Body of pancreas (tissue), 4 donors: ENCODE data around the gene RTRAF. TPM values are rescaled to one million over a fixed set of nuclear protein-coding genes. Genes with fewer than 3 reads are reported as not detected.

ENCODE experiments used
- ATAC-seq: fragments of 150-250 bp; one replicate; pipeline ENCODE4 v1.9.1; 2016
- DNase-seq, 4 donors: peaks; one replicate each; pipeline ENCODE4 v3.0.0-alpha.2; 2019
- H3K27ac ChIP-seq, 4 donors: fragments of 200-600 bp; sonication (generic); 1 replicate in 3 of 4; 2 replicates in 1 of 4; pipeline versions ENCODE4 v1.5.1 to v1.6.1; 2016 to 2019; ENCODE audit warnings: mild to moderate bottlenecking in 1 of 4, mixed read lengths in 1 of 4, moderate library complexity in 1 of 4
- H3K27me3 ChIP-seq, 2 donors: fragments of 200-600 bp; sonication (generic); one replicate each; pipeline ENCODE4 v1.6.0; 2016; ENCODE audit warnings: mild to moderate bottlenecking in 1 of 2
- H3K36me3 ChIP-seq, 2 donors: fragments of 200-600 bp; sonication (generic); replicated peaks in 1 of 2; 2 replicates each; pipeline ENCODE4 v1.5.1; 2016; ENCODE audit warnings: low read depth in 2 of 2; ENCODE audit not compliant: insufficient read depth in 1 of 2
- H3K4me1 ChIP-seq: fragments of 200-600 bp; sonication (generic); one replicate; pipeline ENCODE4 v1.6.0; 2016
- H3K4me3 ChIP-seq, 2 donors: fragments of 200-600 bp; sonication (generic); 1 replicate in 1 of 2; 2 replicates in 1 of 2; pipeline ENCODE4 v1.5.1; 2016 to 2019
- H3K9me3 ChIP-seq, 3 donors: fragments of 200-600 bp; sonication (generic); 1 replicate in 2 of 3; 2 replicates in 1 of 3; pipeline ENCODE4 v1.5.1; 2016
- CTCF ChIP-seq, 7 experiments: fragments of 450-650 bp in 4 of 7; fragments of 200-600 bp in 3 of 7; sonication (generic) in 3 of 7; IDR thresholded peaks; one replicate each; pipeline ENCODE4 v1.5.1; 2016 to 2019; ENCODE audit warnings: antibody characterized with exemption in 7 of 7
- POLR2A ChIP-seq, 3 donors: fragments of 450-650 bp; IDR thresholded peaks; one replicate each; pipeline ENCODE4 v1.6.1; 2016; ENCODE audit warnings: antibody characterized with exemption in 3 of 3, mild to moderate bottlenecking in 2 of 3
- WGBS, 2 donors: methylation state at CpG; one replicate each; pipeline ENCODE4 v1.1.5; 2017; 5-methylcytosine and 5-hydroxymethylcytosine counted together
- intact Hi-C: fragments of 100-400 bp; cut with DNase I; formaldehyde crosslinking; loops from one replicate; pipeline ENCODE4 v1.15.1; 2023
- total RNA-seq, 2 donors: library from RNA; depleted of rRNA; stranded (reverse); fragments of >200 nt; gene quantifications; one replicate each; pipeline ENCODE4 v1.1.0, GENCODE V29; 2016

The RTRAF gene
- total RNA-seq = 10 to 100 TPM; 15.2 to 40.7 TPM

GRCh38 chr14:51989293-51990234 lies at the start of gene RTRAF:
Gene RTRAF (plus strand): TSS chr14:51989546. CDS start chr14:51989640, 94 bp downstream.
- peak; percentile 79 to 92 (median 91) for TF ChIP-seq POLR2A (IDR thresholded peaks at IDR 0.05)
- no peak for TF ChIP-seq CTCF (IDR thresholded peaks at IDR 0.05)
- Histone ChIP-seq H3K4me3 (peak within 1 kb of the TSS; percentile 57 to 84), H3K27ac (peak within 1 kb of the TSS; percentile 76 to 90 (median 85)), H3K27me3 (no peaks in the 10 kb centered on the region), H3K9me3 (no peaks in the 10 kb centered on the region), H3K36me3 (peaks cover 0 to 11% of the 10 kb centered on the region in 2 donors), H3K4me1 (peaks cover 19% of the 10 kb centered on the region)
- intact Hi-C loops = loop anchor here (10.0 kb wide), 1 partner anchor 135 kb away; no protein-coding TSS in a partner anchor
- ATAC-seq (peak; percentile 100), DNase-seq (peak; percentile 94 to 95 (median 94))
- 0 to 1% methylated on average over 44 to 72 of the region's 72 CpGs for WGBS, 2 donors

- no peak for TF ChIP-seq POLR2A (IDR thresholded peaks at IDR 0.05)
- no peak for TF ChIP-seq CTCF (IDR thresholded peaks at IDR 0.05)
- WGBS, 2 donors = 70 to 76% methylated on average over 10 of the region's 10 CpGs
- Histone ChIP-seq H3K9me3 (no peaks in the 10 kb centered on the region), H3K4me3 (no peak overlapping the region), H3K27me3 (no peaks in the 10 kb centered on the region), H3K4me1 (no peaks in the 10 kb centered on the region), H3K36me3 (no peaks in the 10 kb centered on the region), H3K27ac (no peak overlapping the region)
- DNase-seq = peak in 2 of 4 donors; percentile 5 to 9
- intact Hi-C loops = no loop called here
- no peak for ATAC-seq
Measured at GRCh38 chr14:51939755-51940301, 49.5 kb upstream of the RTRAF start.

DNA sequence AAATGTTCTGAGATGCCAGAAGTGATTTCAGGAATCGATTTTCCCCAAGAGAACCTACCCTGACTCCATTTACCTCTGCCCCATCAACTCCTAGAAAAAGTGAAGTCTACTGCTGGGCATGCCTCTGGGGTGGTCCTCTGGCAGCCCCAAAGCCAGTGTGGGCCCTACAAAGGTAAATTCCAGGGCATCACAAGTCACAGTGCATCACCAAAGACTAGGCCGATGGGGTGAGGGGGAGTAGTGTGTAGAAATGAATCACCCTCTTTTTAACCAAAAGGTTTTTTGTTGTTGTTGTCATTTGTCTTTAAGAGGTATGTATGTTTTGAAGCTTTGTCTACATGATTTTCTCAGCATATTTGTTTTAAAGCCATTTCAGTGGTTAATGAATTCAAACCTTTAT lies 46.4 kb upstream of the RTRAF start:
- intact Hi-C loops = no loop called here
- Histone ChIP-seq H3K27me3 (no peaks in the 10 kb centered on the region), H3K4me3 (no peak overlapping the region), H3K9me3 (no peaks in the 10 kb centered on the region), H3K36me3 (no peaks in the 10 kb centered on the region), H3K4me1 (no peaks in the 10 kb centered on the region), H3K27ac (no peak overlapping the region)
- WGBS, 2 donors = 72 to 85% methylated on average over 2 of the region's 2 CpGs
- DNase-seq (no peak), ATAC-seq (no peak)
- TF ChIP-seq POLR2A (IDR thresholded peaks at IDR 0.05) (no peak), CTCF (IDR thresholded peaks at IDR 0.05) (no peak)

- intact Hi-C loops = no loop called here
- 62 to 65% methylated on average over 2 of the region's 2 CpGs for WGBS, 2 donors
Measured at GRCh38 chr14:51950007-51950406, 39.3 kb upstream of the RTRAF start.

More at GRCh38 chr14:51950007-51950406, 39.3 kb upstream of the RTRAF start:
- H3K36me3 ChIP-seq = no peaks in the 10 kb centered on the region
- H3K27me3 ChIP-seq = no peaks in the 10 kb centered on the region
- DNase-seq (no peak), ATAC-seq (no peak)
- H3K4me1 ChIP-seq = no peaks in the 10 kb centered on the region
- no peaks in the 10 kb centered on the region for H3K9me3 ChIP-seq
- no peak overlapping the region for H3K4me3 ChIP-seq
- H3K27ac ChIP-seq = no peak overlapping the region
- TF ChIP-seq POLR2A (IDR thresholded peaks at IDR 0.05) = no peak
- TF ChIP-seq CTCF (IDR thresholded peaks at IDR 0.05) = no peak
